IMR-90 (cell line): ENCODE data around the gene TUBGCP6.

Experiments used
- MAZ ChIP-seq: IDR thresholded peaks from 2 replicates; pipeline ENCODE4 v1.6.1; 2012; ENCODE audit warnings: low read depth, mild to moderate bottlenecking, low read length, improper control_type of control experiment, moderate library complexity, borderline replicate concordance
- MXI1 ChIP-seq: IDR thresholded peaks from 2 replicates; pipeline ENCODE4 v1.6.1; 2012; ENCODE audit warnings: low read depth, mild to moderate bottlenecking, low read length, moderate library complexity, borderline replicate concordance
- POLR2A ChIP-seq: IDR thresholded peaks from 2 replicates; pipeline ENCODE4 v1.6.1; 2012; ENCODE audit warnings: mild to moderate bottlenecking, low read depth, low read length
- RCOR1 ChIP-seq: IDR thresholded peaks from 2 replicates; pipeline ENCODE4 v1.6.1; 2012; ENCODE audit warnings: mild to moderate bottlenecking, low read length, improper control_type of control experiment; ENCODE audit not compliant: insufficient replicate concordance
- TF ChIP-seq, protein P1 (sequence below): conservative IDR thresholded peaks from 2 replicates; pipeline ENCODE4 v1.5.1; 2012; ENCODE audit warnings: mild to moderate bottlenecking, low read depth, low read length, improper control_type of control experiment
- TF ChIP-seq, protein P2 (sequence below): fragments of 150-350 bp; IDR thresholded peaks from 2 replicates; pipeline ENCODE4 v1.6.1; 2017; ENCODE audit warnings: mild to moderate bottlenecking, antibody characterized with exemption, low read length, low read depth

DNA sequence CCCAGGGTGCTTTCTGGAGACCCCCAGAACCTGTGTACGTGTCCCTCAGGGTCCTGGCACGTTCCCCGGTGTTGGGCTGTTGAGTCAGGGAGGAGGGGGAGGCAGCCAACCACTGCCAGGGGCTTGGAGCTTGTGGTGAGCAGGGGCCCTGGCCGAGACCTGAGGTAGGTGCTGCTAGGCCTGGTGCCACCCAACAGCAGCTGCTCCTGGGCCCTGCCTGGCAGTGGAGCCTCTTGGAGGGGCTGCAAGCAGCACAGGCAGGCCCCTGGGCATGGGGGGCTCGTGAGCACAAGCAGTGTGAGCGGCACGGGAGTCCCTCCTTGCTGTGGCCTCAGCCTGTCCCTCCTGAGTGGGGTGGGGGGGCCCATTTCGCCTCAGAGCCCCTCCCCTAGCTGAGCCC is 51.2 kb downstream of the TUBGCP6 start:
- TF ChIP-seq, protein P1, sequence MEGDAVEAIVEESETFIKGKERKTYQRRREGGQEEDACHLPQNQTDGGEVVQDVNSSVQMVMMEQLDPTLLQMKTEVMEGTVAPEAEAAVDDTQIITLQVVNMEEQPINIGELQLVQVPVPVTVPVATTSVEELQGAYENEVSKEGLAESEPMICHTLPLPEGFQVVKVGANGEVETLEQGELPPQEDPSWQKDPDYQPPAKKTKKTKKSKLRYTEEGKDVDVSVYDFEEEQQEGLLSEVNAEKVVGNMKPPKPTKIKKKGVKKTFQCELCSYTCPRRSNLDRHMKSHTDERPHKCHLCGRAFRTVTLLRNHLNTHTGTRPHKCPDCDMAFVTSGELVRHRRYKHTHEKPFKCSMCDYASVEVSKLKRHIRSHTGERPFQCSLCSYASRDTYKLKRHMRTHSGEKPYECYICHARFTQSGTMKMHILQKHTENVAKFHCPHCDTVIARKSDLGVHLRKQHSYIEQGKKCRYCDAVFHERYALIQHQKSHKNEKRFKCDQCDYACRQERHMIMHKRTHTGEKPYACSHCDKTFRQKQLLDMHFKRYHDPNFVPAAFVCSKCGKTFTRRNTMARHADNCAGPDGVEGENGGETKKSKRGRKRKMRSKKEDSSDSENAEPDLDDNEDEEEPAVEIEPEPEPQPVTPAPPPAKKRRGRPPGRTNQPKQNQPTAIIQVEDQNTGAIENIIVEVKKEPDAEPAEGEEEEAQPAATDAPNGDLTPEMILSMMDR: no peak
- TF ChIP-seq POLR2A (no peak), MXI1 (no peak), MAZ (no peak), RCOR1 (no peak)
- TF ChIP-seq, protein P2, sequence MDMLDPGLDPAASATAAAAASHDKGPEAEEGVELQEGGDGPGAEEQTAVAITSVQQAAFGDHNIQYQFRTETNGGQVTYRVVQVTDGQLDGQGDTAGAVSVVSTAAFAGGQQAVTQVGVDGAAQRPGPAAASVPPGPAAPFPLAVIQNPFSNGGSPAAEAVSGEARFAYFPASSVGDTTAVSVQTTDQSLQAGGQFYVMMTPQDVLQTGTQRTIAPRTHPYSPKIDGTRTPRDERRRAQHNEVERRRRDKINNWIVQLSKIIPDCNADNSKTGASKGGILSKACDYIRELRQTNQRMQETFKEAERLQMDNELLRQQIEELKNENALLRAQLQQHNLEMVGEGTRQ: no peak
